NCI-H774 (cell line): Measurements from ENCODE around the gene SZT2.
"Not testable (repeated sequence)": the region's sequence is repeated elsewhere in the genome, so short reads cannot be mapped to it uniquely, and the experiment has no call there.

Experiments
- DNase-seq: peaks from one replicate; lab custom pipeline; 2025; lab: John Stamatoyannopoulos, UW

SZT2 gene

DNA sequence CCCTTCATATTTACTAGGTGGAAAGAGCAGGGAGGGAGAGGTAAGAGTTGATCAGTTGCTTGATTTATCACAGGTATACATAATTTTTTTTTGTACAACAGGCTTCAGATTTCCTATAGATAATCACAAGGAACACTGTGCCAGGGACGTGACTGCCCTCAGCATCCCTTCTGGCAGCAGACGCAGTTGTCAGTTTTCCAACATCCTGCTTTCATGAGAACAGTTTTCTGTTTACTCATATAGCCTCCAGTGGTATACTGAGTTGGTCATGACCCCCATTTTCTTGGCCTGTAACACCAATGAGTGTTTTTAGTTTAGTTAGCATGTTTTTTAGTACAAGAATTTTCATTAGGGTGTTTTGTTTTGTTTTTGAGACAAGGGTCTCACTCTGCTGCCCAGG lies 103.1 kb downstream of the SZT2 start:
- no peak for DNase-seq

DNA sequence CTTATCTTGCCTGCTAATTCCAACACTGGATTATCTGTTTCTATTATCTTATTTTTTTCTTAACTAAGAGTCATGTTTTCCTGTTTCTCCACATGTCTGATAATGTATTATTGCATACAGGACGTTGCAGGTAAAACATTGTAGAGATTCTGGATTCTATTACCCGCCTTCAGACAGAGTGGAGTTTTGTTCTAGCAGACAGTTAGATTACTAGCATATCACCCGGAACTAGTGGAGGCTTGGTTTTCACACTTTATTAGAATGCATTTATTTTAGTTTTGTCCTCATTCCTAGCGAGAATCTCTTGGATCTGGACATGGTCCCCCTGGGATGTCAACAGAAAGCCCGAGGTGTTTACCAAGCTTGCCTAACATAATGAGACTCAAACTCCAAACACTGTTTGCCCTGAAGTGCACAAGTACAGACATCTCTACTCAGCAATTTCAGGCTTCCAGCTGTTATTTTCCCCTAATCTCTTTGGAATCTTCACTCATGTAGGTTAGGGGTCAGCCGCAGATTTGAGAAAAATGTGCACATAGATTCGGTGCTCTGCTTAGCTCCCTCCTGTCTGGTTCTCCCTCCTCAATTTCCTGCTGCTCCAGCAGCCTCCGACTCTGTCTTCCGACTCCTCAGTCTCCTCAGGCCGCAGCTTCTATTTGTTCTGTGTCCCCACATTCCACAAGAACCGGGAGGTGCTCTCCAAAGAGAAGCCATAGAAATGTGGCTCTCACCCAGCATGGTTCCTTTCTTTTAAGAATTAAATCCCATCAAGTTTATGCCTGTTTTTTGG lies 104.2 kb downstream of the SZT2 start:
- no peak for DNase-seq

DNA sequence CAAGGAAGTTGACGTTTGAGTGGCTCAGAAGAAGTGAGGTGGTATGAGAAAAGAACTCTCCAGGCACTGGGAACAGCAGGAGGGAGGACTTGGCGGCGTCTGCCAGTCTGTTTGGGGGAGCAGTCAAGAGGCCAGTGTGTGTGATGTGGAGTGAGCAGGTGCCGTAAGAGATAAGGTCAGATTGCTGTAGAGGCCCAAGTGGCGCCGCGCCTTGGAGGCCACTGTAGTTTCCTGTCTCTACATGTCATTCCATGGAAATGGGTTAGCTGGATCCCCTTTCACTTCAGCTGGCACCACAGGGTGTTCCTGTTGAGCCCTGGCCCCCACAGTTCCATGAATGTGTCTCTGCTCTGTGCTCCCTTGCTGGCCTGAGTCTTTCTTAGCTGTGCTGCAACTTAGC lies 105.5 kb downstream of the SZT2 start:
- no peak for DNase-seq

- DNase-seq = no peak
These were observed 110.2 kb downstream of the SZT2 start for GRCh38 chr1:43499898-43500297.

- not testable (repeated sequence) for DNase-seq
These were observed 112.1 kb downstream of the SZT2 start for GRCh38 chr1:43501806-43502205.

- no peak for DNase-seq
These were observed 113.8 kb downstream of the SZT2 start for GRCh38 chr1:43503534-43503933.
